Stimulated activated CD4-positive, alpha-beta T cell treated with anti-CD3 and anti-CD28 coated beads, TNF-alpha, amount 100 ng/mL, for 1 hour (primary cell): ENCODE results near the gene PRLR.

Experiments used
- DNase-seq, 3 donors: peaks; one replicate each; pipeline ENCODE4 v3.0.0-alpha.2; 2020; ENCODE audit warnings: low read depth in 3 of 3, low spot score in 1 of 3

The PRLR gene

GRCh38 chr5:35009019-35009418 lies 221.3 kb downstream of the PRLR start:
- no peak for DNase-seq

- no peak for DNase-seq
Measured at GRCh38 chr5:35004771-35005170, 225.5 kb downstream of the PRLR start.

- no peak for DNase-seq
Measured at GRCh38 chr5:35004200-35004599, 226.1 kb downstream of the PRLR start.

- peak in 2 of 3 donors; percentile 3 to 47 for DNase-seq
Measured at GRCh38 chr5:35003018-35003957, 227.0 kb downstream of the PRLR start.

GRCh38 chr5:35002459-35002858 lies 227.8 kb downstream of the PRLR start:
- no peak for DNase-seq

GRCh38 chr5:35001842-35002241 lies 228.4 kb downstream of the PRLR start:
- DNase-seq, result no peak
